Colonic mucosa (tissue), 4 donors: Measurements from ENCODE around the gene GALNT17. TPM values are rescaled to one million over a fixed set of nuclear protein-coding genes. Genes with fewer than 3 reads are reported as not detected.

Source experiments
- DNase-seq: peaks from one replicate; pipeline ENCODE4 v3.0.0-alpha.2; 2020
- H3K27ac ChIP-seq: fragments of 200-600 bp; one replicate; pipeline ENCODE4 v1.8.0; 2021
- H3K27me3 ChIP-seq: fragments of 200-600 bp; one replicate; pipeline ENCODE4 v1.8.0; 2021
- H3K36me3 ChIP-seq: fragments of 200-600 bp; one replicate; pipeline ENCODE4 v1.8.0; 2021
- H3K4me1 ChIP-seq: fragments of 200-600 bp; one replicate; pipeline ENCODE4 v1.8.0; 2021; ENCODE audit warnings: mild to moderate bottlenecking
- H3K4me3 ChIP-seq: fragments of 200-600 bp; one replicate; pipeline ENCODE4 v1.8.0; 2021
- H3K9ac ChIP-seq, 2 donors: one replicate each; pipeline ENCODE4 v1.7.0; 2013; ENCODE audit warnings: control low read depth in 2 of 2, low read depth in 2 of 2, low read length in 2 of 2
- H3K9me3 ChIP-seq: fragments of 200-600 bp; one replicate; pipeline ENCODE4 v1.8.0; 2021
- CTCF ChIP-seq: fragments of 200-600 bp; IDR thresholded peaks from one replicate; pipeline ENCODE4 v1.8.0; 2022; ENCODE audit warnings: antibody characterized with exemption, mild to moderate bottlenecking
- intact Hi-C: fragments of 100-400 bp; cut with DNase I; formaldehyde crosslinking; loops from one replicate; pipeline ENCODE4 v1.14.1; 2022
- total RNA-seq, 2 donors: library from RNA; stranded (reverse); fragmentation: NEBNext Ultra II Directional in 1 of 2; extraction: Animal tissue kit (Norgen Biotek cat#: 25700) in 1 of 2; gene quantifications; one replicate each; pipeline ENCODE4 v1.2.1, GENCODE V29; 2021
- donor health status: healthy.
- donor health status: DM: no; HTN: no; CAD: no.
- donor health status: DM: no; HTN: no; CAD: no.

Gene GALNT17
- total RNA-seq, 2 donors from 2014 or later: 0.37 to 1.3 TPM

- DNase-seq: no peak
- no peak overlapping the region for H3K9ac ChIP-seq
- H3K4me1 ChIP-seq: no peaks in the 10 kb centered on the region
- H3K27me3 ChIP-seq: no peaks in the 10 kb centered on the region
- no peak overlapping the region for H3K27ac ChIP-seq
- intact Hi-C loops: no loop called here
- H3K36me3 ChIP-seq: no peaks in the 10 kb centered on the region
- H3K4me3 ChIP-seq: no peak overlapping the region
- TF ChIP-seq CTCF: no peak
- no peaks in the 10 kb centered on the region for H3K9me3 ChIP-seq
These were observed 345.5 kb downstream of the GALNT17 start for GRCh38 chr7:71477441-71477840.

- no peak for TF ChIP-seq CTCF
- Histone ChIP-seq H3K4me1 (no peaks in the 10 kb centered on the region), H3K27me3 (no peaks in the 10 kb centered on the region), H3K9me3 (no peaks in the 10 kb centered on the region), H3K9ac (no peak overlapping the region), H3K27ac (no peak overlapping the region), H3K4me3 (no peak overlapping the region), H3K36me3 (no peaks in the 10 kb centered on the region)
- intact Hi-C loops: no loop called here
- no peak for DNase-seq
These were observed 347.3 kb downstream of the GALNT17 start for GRCh38 chr7:71479231-71479630.

GRCh38 chr7:71480791-71481190 is 348.8 kb downstream of the GALNT17 start:
- Histone ChIP-seq H3K9me3 (no peaks in the 10 kb centered on the region), H3K27me3 (no peaks in the 10 kb centered on the region), H3K36me3 (no peaks in the 10 kb centered on the region), H3K4me1 (no peaks in the 10 kb centered on the region), H3K4me3 (no peak overlapping the region), H3K9ac (no peak overlapping the region), H3K27ac (no peak overlapping the region)
- no peak for DNase-seq
- intact Hi-C loops: no loop called here
- no peak for TF ChIP-seq CTCF

GRCh38 chr7:71482284-71482683 is 350.3 kb downstream of the GALNT17 start:
- intact Hi-C loops: no loop called here
- H3K9me3 ChIP-seq: no peaks in the 10 kb centered on the region
- H3K4me1 ChIP-seq: no peaks in the 10 kb centered on the region
- no peak overlapping the region for H3K27ac ChIP-seq
- H3K27me3 ChIP-seq: no peaks in the 10 kb centered on the region
- no peak for TF ChIP-seq CTCF
- no peaks in the 10 kb centered on the region for H3K36me3 ChIP-seq
- no peak overlapping the region for H3K9ac ChIP-seq
- H3K4me3 ChIP-seq: no peak overlapping the region
- no peak for DNase-seq

- no peak for TF ChIP-seq CTCF
- DNase-seq: no peak
- Histone ChIP-seq H3K9me3 (no peaks in the 10 kb centered on the region), H3K4me3 (no peak overlapping the region), H3K9ac (no peak overlapping the region), H3K4me1 (no peaks in the 10 kb centered on the region), H3K36me3 (no peaks in the 10 kb centered on the region), H3K27ac (no peak overlapping the region), H3K27me3 (no peaks in the 10 kb centered on the region)
- intact Hi-C loops: no loop called here
These were observed 352.4 kb downstream of the GALNT17 start for GRCh38 chr7:71484380-71484779.

- intact Hi-C loops: no loop called here
- H3K9me3 ChIP-seq: no peaks in the 10 kb centered on the region
- no peak overlapping the region for H3K27ac ChIP-seq
These were observed 353.6 kb downstream of the GALNT17 start for GRCh38 chr7:71485586-71485985.

More at GRCh38 chr7:71485586-71485985, 353.6 kb downstream of the GALNT17 start:
- no peak for TF ChIP-seq CTCF
- Histone ChIP-seq H3K36me3 (no peaks in the 10 kb centered on the region), H3K9ac (no peak overlapping the region), H3K27me3 (no peaks in the 10 kb centered on the region), H3K4me3 (no peak overlapping the region), H3K4me1 (no peaks in the 10 kb centered on the region)
- DNase-seq: no peak
